IPS-NIHi11 (cell line): Measurements from ENCODE around the gene PELI1.

ENCODE experiments used
- DNase-seq: peaks from one replicate; pipeline ENCODE4 v3.0.0; 2012; ENCODE audit warnings: mixed read lengths, low spot score

PELI1 gene, protein sequence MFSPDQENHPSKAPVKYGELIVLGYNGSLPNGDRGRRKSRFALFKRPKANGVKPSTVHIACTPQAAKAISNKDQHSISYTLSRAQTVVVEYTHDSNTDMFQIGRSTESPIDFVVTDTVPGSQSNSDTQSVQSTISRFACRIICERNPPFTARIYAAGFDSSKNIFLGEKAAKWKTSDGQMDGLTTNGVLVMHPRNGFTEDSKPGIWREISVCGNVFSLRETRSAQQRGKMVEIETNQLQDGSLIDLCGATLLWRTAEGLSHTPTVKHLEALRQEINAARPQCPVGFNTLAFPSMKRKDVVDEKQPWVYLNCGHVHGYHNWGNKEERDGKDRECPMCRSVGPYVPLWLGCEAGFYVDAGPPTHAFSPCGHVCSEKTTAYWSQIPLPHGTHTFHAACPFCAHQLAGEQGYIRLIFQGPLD

DNA sequence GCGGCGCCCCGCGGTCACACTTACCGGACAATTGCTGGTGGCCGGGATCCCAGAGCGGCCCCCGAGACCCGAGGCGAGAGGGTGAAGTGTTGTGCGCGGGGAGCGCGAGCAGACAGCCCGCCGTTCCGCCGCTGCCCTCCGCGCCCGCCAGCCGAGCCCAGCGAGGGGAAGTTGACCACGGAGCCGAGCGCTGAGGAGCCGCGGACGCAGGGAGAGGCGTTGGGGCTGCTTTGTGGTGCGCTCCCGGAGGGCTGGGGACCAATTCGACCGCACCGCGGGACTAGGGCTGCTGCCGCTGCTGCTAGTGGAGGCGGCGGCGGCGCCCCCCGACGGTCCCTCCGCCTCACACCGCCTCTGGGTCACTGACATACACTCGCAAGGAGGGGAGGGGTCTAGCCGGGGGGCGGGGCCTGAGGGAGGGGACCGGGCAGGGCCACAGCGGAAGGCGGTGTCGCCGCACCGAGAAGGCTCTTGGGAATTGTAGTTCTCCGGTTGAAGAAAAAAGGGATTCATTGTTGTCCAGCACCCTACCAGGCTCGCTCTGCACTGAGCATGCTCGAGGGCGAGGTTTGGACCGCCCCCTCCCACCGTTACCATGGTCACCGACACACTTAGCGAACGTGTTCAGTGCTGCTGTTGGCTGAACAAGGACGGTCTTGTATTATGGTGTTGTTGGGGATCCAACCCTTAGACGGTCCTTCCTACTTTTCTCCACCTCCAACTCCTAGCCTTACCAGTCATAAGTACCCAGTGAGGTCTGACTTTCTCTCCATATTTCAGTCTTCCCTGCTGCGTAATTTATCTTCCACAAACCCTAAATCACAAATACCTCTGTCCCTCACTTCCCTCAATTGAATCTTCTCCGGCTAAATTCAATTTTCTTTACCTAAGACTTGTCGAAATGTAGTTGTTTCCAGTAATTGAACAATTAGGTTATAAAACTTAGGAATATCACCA lies at the start of gene PELI1:
Gene PELI1 (minus strand): TSS at position 364 of the 957 bp plus-strand sequence. CDS start 36,110 bp downstream, outside the sequence.
- peak; percentile 93 for DNase-seq

DNA sequence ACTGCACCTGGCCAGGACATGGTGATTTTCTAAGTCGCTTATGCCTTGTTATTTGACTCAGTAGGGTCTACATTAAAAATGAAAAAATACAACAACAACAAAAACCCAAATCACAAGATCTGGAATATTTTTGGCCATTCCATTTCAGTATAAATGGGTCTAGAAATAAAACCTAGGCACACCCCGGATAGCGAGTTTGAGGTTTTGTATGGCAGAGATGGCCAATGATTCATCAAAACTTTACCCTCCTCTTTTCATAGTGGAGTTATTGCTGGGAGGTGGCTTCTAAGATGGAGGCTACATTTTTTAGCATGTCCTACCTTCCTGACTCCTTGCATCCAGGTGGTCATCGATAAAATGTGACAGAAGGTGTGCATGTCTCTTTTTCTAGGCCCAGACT lies 49.3 kb upstream of the PELI1 start:
- DNase-seq = no peak

GRCh38 chr2:64192664-64193105 lies 48.5 kb upstream of the PELI1 start:
- no peak for DNase-seq

DNA sequence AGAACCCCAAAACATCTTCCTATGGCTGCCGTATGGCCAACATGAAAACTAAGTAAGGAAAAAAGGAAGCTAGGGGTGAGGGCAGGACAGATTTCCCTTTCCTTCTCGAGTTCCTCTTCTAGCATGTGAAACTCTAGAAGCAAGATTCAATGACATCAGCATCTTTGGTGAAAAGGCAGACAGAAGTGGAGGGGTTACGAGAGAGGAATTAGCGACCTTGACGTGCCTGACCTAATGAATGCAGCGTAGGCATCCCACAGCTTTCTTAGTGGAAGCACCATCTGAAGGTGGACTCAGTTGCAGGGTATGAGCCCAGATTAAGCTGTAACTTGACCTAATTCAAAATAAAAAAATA lies 47.9 kb upstream of the PELI1 start:
- no peak for DNase-seq

DNA sequence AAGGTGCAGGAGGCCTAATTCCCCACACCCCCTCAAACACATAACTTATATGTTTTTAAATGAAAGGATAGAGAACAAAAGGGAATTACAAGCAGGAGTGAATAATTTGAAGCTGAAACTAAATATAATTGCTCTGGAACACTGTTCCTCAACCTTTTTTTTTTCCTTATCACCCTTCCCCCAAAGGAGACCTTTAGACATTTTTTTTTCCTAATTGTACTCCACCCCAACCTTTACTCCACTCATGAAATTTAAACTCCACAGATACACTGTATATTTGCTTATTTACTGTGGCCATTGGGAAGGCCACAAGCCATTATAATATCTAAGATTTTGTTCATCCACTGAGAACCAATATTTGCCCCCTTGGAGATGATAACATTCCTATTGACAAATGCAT lies 45.4 kb upstream of the PELI1 start:
- no peak for DNase-seq

GRCh38 chr2:64189167-64189566 lies 44.9 kb upstream of the PELI1 start:
- DNase-seq = no peak

DNA sequence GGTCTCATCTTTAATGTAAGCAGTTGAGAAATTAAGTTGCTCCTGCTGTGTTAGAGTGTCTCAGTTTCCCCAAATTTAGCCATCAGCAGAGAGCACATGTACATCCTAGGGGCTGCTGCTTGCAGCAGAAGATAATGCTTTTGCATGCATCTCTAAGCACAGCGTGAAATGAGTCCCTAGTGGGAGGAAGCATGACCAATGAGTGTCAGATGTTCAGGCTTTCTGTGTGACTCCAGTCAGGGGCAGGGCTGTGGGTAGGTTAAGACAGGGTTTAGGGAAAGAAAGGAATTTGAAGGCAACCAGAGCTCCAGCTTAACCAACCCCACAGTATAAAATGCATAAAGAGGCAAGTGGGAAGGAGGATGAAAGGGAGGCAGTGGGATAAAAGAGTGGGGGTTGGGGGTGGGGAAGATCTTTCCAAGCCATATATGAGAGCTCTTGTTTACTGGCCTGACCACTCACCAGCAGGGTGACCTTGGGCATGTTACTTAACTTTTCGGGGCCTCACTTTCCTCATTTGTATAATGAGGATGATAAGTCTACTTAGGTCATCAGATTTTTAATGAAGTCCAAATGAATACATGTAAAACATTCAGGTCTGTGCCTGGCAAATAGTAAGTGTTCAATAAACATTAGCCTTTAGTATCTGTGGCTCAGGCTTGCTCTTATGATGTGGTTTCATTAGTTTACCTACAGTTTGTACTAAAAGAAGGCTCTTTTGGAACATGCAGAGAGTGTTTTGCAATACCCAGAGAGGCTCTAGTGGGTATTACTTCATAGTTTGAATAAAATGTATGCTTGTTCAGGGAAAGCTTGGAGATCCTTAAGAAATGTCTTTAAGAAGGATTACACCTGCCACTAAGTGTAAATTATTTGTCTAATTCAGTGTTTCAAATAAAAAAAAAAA lies 42.7 kb upstream of the PELI1 start:
- DNase-seq = no peak

- DNase-seq = no peak
Observed at GRCh38 chr2:64179582-64180321, 35.5 kb upstream of the PELI1 start.

- DNase-seq = no peak
Observed at GRCh38 chr2:64177315-64177714, 33.1 kb upstream of the PELI1 start.

- no peak for DNase-seq
Observed at GRCh38 chr2:64175419-64176197, 31.4 kb upstream of the PELI1 start.

GRCh38 chr2:64173156-64174135 lies 29.2 kb upstream of the PELI1 start:
- no peak for DNase-seq

- no peak for DNase-seq
Observed at GRCh38 chr2:64168756-64169155, 24.5 kb upstream of the PELI1 start.

- DNase-seq = no peak
Observed at GRCh38 chr2:64168201-64168600, 24.0 kb upstream of the PELI1 start.

DNA sequence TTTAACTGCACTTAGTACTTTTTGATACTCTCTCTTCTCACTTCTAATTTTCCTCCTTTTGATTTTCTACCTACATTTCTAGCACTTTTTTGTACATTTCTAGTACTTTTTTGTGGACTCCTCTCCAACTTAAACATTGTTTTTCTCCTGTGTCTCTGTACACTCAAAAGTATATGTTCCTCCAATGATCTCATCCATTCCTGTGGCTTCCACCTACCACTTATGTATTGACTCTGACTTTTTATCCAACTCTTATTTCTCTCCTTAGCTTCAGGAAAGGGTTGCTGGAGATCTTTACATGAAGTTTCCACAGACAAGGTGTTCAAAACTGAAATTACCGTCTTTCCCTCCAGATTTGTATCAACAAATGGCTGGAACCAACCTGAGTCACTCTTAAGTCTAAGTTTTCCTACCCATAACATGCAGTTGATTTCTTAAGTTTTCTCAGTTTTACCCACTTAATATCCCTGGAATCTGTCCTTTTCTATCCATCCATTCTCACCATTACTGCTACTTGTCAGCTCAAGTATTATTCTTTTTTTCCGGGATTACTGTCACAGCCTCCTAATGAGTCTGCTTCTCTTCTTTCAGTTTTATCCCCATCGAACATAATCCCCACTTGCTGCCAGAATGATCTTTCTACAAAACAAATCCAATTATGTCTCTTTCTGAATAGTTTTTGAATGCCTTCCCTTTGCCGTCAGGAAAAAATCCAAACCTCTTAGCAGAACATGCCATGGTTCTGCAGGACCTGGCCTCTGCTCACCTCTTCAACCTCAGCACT lies 22.6 kb upstream of the PELI1 start:
- DNase-seq = no peak

- no peak for DNase-seq
Observed at GRCh38 chr2:64166212-64166611, 22.0 kb upstream of the PELI1 start.

DNA sequence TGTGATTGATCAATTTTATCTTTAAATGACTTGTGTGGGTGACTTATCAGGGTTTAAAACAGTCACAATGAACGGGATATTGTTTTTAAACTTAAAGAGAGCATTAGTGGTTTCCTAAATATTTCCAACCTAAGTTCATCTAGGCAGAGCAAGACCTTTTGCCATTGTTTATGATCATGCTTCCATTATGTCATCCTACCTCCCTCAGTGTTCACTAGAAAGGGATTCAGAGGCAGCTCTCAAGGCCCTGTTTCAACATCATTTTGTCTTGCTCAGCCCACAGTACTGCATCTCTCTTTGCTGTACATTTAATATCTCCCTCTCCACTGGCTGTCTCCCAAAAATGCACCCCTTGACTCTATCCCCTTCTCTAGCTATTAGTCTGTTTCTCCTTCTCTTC lies 21.5 kb upstream of the PELI1 start:
- DNase-seq = no peak

GRCh38 chr2:64164629-64165028 lies 20.4 kb upstream of the PELI1 start:
- no peak for DNase-seq

DNA sequence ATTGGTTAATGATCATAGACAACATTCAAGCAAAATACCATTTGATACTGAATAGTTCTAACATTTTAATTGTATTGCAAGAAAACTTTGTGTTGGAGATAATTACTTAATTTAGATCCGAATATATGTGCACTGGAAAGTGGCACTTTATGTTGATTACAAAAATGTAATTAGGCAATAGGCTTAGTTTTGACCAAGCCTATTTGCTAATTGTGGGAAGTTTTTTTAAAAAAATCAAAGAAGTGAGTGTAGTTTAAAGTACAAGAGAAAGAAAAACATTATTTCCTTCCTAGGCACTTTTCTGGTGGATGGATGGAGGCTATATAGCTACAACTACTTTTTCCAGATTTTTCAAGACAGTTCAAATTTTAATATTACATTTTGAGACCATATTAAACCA lies 18.3 kb upstream of the PELI1 start:
- DNase-seq = no peak
